Neutrophil (primary cell): ENCODE data around the gene AZU1.

ENCODE experiments used
- H3K27ac ChIP-seq: fragments of 200-600 bp; sonication (generic); 2 replicates; pipeline ENCODE4 v1.5.1; 2016; ENCODE audit warnings: mild to moderate bottlenecking, moderate library complexity
- H3K27me3 ChIP-seq: fragments of 200-600 bp; sonication (generic); 2 replicates; pipeline ENCODE4 v1.6.0; 2016; ENCODE audit warnings: mild to moderate bottlenecking
- H3K36me3 ChIP-seq: fragments of 200-600 bp; sonication (generic); 2 replicates; pipeline ENCODE4 v1.5.1; 2017
- H3K4me1 ChIP-seq, 2 experiments: fragments of 200-600 bp in 1 of 2; sonication (generic) in 1 of 2; 1 replicate in 1 of 2; 2 replicates in 1 of 2; pipeline versions ENCODE4 v1.5.1 to v1.6.1; 2013 to 2016; ENCODE audit warnings: low read depth in 1 of 2, low read length in 1 of 2, mild to moderate bottlenecking in 1 of 2, moderate library complexity in 1 of 2; ENCODE audit not compliant: control insufficient read depth in 1 of 2, insufficient read depth in 1 of 2
- H3K4me3 ChIP-seq, 2 experiments: fragments of 200-600 bp in 1 of 2; sonication (generic) in 1 of 2; 1 replicate in 1 of 2; 2 replicates in 1 of 2; pipeline ENCODE4 v1.5.1; 2013 to 2016; ENCODE audit warnings: low read depth in 1 of 2, low read length in 1 of 2, mild to moderate bottlenecking in 1 of 2, moderate library complexity in 1 of 2
- H3K9me3 ChIP-seq: fragments of 200-600 bp; sonication (generic); 2 replicates; pipeline ENCODE4 v1.5.1; 2016
- TF ChIP-seq, protein P1 (sequence below): fragments of 200-600 bp; sonication (generic); IDR thresholded peaks from 2 replicates; pipeline ENCODE4 v1.5.1; 2016; ENCODE audit warnings: antibody characterized with exemption

Gene AZU1

DNA sequence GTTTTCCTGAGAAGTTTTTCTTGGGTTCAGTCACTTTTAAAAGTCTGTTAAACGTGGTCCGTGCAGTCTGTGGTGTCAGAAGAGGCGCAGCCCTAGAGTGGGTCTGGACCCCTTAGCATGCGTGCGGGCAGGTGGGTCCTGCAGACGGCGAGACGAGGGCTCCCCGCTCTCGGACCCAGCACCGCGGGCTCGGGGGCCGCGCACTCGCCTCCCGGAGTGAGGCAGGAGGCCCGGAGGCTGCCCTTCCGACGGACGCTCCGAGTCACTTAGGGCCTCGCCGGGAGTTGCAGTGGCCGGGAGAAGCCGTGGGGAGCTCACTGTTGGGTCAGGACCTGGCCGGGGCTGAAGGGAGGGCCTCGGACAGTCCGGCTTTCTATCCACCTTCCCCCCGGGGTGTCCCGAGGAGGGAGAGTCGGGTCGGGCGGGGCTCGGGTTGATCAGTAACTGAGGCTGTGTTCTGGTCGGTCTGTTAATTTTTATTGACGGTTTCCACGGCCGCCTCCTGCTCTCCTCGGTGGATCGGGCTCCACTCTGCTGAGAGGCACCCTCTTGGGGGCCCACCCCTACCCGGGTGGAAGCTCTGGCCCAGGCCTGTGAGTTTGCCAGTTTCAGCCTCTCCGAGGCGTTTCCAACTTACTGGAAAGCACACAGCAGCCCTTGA lies 29.1 kb upstream of the AZU1 start:
- TF ChIP-seq, protein P1, sequence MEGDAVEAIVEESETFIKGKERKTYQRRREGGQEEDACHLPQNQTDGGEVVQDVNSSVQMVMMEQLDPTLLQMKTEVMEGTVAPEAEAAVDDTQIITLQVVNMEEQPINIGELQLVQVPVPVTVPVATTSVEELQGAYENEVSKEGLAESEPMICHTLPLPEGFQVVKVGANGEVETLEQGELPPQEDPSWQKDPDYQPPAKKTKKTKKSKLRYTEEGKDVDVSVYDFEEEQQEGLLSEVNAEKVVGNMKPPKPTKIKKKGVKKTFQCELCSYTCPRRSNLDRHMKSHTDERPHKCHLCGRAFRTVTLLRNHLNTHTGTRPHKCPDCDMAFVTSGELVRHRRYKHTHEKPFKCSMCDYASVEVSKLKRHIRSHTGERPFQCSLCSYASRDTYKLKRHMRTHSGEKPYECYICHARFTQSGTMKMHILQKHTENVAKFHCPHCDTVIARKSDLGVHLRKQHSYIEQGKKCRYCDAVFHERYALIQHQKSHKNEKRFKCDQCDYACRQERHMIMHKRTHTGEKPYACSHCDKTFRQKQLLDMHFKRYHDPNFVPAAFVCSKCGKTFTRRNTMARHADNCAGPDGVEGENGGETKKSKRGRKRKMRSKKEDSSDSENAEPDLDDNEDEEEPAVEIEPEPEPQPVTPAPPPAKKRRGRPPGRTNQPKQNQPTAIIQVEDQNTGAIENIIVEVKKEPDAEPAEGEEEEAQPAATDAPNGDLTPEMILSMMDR = no peak
- Histone ChIP-seq H3K4me3 (peak overlapping the region; percentile 80 to 85), H3K27ac (peak overlapping the region; percentile 95), H3K9me3 (no peaks in the 10 kb centered on the region), H3K27me3 (no peaks in the 10 kb centered on the region), H3K36me3 (peaks cover 13% of the 10 kb centered on the region), H3K4me1 (peaks cover 41% of the 10 kb centered on the region in 2 experiments)

DNA sequence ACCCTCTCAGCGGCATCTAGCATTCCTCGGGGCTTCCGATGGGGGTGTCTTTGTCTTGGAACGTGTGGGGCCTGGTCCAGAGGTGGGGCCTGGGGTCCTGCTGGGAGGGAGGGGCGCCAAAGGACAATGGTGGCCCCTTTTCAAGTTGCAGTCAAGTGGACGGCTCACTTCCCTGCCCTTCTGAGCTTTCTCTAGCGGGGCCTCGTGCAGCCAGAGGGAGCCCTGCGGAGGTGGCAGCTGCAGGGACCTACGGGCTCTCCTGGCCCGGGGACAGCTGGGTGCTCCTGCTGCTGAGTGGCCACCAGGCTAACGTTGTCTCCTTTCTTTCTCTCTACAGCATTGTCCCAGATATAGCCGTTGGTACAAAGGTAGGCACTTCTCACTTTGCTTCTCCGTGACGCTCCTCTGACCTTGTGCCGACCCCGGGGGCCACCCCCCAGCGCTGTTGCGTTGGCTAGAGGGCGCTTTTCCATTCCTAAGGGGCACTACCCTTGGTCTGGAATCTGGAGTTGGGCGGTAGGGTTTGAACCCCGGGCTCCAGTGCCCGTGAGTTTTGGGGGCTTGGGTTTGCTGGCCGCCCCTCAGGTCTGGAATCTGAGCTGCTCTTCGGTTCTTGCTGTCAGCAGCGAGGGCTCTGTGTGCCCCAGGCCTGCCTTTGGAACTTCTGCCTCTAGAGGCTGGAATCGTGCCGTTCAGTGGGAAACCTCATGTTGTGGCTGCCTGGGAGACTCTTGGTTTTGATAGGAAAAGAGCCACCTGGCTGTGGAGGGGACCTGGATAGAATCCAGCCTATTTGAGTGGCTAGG lies 28.4 kb upstream of the AZU1 start:
- Histone ChIP-seq H3K4me3 (peak overlapping the region; percentile 80 to 85), H3K9me3 (no peaks in the 10 kb centered on the region), H3K27ac (peak overlapping the region; percentile 95), H3K36me3 (peaks cover 20% of the 10 kb centered on the region), H3K27me3 (no peaks in the 10 kb centered on the region), H3K4me1 (peaks cover 41% of the 10 kb centered on the region in 2 experiments)
- TF ChIP-seq, protein P1 = no peak

DNA sequence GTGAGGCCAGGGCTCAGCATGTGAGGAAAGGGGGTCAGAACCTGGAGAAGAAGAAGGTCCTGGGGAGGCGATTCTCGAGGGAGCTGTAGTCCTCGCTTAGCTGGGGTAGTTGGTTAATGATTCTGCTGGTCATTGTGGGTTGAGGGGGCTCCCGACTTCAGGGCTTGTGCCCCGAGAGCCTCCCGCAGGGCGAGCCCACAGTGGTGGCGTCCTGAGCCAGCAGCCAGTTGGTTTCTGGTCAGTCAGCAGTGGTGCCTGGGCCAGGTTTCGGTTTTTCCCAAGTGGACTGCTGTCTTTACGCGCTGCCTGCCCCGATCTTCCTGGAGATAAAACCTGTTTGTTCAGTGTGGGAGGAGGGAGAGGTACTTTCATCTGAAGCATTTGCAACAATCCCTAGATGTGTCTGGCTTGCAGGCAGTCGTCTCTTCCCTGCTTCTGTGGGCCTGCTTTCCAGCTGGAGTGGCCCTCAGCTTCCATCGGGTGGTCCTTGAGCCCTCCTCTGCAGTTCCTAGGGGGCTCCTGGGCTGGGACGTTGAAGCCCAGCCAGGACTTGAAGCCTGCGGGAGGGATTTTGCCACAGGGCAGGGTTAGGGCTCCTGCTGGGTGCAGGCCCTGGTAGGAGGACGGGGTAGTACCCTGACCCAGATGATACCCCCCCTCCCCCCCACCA lies 27.1 kb upstream of the AZU1 start:
- no peaks in the 10 kb centered on the region for H3K27me3 ChIP-seq
- peaks cover 32% of the 10 kb centered on the region for H3K36me3 ChIP-seq
- H3K4me1 ChIP-seq = peaks cover 41% of the 10 kb centered on the region in 2 experiments
- TF ChIP-seq, protein P1 = no peak
- H3K27ac ChIP-seq = no peak overlapping the region
- H3K9me3 ChIP-seq = no peaks in the 10 kb centered on the region
- no peak overlapping the region for H3K4me3 ChIP-seq

DNA sequence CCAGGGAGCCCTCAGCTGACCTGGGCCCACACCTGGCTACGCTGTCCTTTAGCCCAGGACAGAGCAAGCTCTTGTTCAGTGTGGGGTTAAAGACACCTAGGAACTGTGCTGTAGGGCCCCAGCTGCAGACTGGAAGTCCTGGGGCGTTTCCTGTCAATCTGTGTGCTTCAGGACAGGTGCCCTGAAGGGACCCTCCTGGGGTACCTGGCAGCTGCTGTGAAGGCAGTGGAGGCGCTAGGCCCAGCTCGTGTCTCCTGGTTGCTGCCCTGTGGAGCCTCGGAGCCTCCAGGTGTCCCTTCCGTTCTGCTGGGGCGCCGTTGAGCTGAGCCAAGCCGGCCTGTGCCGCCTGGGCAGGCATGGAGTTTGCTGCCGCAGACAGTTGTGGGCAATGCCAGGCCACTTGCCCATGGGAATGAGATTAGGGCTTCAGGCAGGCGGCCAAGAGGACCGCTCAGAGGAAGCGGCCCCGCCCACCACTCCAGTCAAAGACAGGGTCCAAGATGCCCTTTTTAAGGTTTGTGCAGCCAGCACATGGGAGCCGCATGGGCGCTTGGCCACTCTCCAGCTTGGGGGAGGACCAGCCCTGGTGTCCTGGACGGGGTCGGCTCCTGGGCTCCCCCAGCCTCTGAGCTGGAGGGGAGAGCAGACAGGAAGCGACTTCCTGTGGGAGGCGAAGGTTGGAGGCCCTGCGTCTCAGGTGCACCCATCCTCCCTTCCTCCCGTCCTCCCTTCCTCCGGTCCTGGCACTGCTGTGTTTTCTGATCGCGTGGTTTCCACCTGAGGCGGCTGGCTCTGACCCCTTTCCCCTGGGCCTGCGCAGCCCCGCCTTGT lies 26.4 kb upstream of the AZU1 start:
- Histone ChIP-seq H3K4me1 (peaks cover 39% of the 10 kb centered on the region in 2 experiments), H3K9me3 (no peaks in the 10 kb centered on the region), H3K27me3 (no peaks in the 10 kb centered on the region), H3K27ac (peak overlapping the region; percentile 27), H3K4me3 (no peak overlapping the region), H3K36me3 (peaks cover 40% of the 10 kb centered on the region)
- TF ChIP-seq, protein P1 = no peak

DNA sequence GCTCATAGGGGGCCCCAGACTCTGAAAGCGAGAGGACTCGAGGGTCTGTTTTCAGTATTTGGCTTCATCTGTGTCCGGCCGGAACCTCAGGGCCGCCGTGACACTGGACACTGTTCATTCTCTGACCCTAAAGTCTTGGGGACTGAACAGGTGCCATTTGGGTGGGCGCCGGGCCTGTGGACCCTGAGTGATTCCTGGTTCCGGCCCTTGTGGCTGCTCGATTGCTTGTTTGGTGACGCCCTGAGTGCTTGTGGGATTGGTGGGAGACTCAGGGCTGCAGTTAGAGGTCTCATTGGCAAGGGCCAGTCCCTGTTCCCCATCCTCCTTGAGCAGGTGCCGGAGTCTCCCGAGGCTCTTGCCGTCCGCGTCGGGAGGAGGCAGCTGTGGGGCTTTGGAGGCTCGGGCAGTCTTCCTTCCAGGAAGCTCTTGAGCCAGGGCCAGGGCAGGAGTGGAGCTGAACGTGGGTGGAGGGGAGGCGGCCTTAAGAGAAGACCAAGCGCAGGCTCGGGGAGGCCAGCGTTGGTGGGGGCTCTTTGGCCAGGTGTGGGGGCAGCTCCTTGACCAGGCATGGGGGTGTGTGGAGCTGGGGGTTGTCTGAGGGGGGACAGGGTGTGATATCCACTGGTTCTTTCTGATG lies 25.7 kb upstream of the AZU1 start:
- peaks cover 35 to 36% of the 10 kb centered on the region in 2 experiments for H3K4me1 ChIP-seq
- H3K36me3 ChIP-seq = peaks cover 47% of the 10 kb centered on the region
- no peak overlapping the region for H3K27ac ChIP-seq
- H3K4me3 ChIP-seq = no peak overlapping the region
- TF ChIP-seq, protein P1 = no peak
- no peaks in the 10 kb centered on the region for H3K27me3 ChIP-seq
- no peaks in the 10 kb centered on the region for H3K9me3 ChIP-seq
